HUES6 (cell line): Measurements from ENCODE around the gene CDK5RAP1.

ENCODE experiments used
- H3K27ac ChIP-seq: 2 replicates; pipeline ENCODE4 v1.7.0; 2013; ENCODE audit warnings: low read depth, mild to moderate bottlenecking, low read length, inconsistent platforms
- H3K27me3 ChIP-seq: 2 replicates; pipeline ENCODE4 v1.6.1; 2013; ENCODE audit warnings: low read length; ENCODE audit not compliant: control insufficient read depth, insufficient read depth
- H3K36me3 ChIP-seq: 2 replicates; pipeline ENCODE4 v1.6.1; 2013; ENCODE audit warnings: low read length; ENCODE audit not compliant: control insufficient read depth, insufficient read depth
- H3K4me1 ChIP-seq: 2 replicates; pipeline ENCODE4 v1.6.1; 2013; ENCODE audit warnings: low read length; ENCODE audit not compliant: control insufficient read depth, insufficient read depth
- H3K4me3 ChIP-seq: 2 replicates; pipeline ENCODE4 v1.5.1; 2013; ENCODE audit warnings: low read depth, low read length
- H3K9ac ChIP-seq: one replicate; pipeline ENCODE4 v1.6.1; 2013; ENCODE audit warnings: mild to moderate bottlenecking, low read length
- H3K9me3 ChIP-seq: 2 replicates; pipeline ENCODE4 v1.6.1; 2013; ENCODE audit warnings: low read depth, low read length; ENCODE audit not compliant: control insufficient read depth, insufficient read depth

The CDK5RAP1 gene

GRCh38 chr20:33325350-33325749 is 76.0 kb downstream of the CDK5RAP1 start:
- no peaks in the 10 kb centered on the region; the same call in 1 of the 2 replicates for H3K27me3 ChIP-seq
- no peak overlapping the region for H3K27ac ChIP-seq
- H3K4me1 ChIP-seq = no peaks in the 10 kb centered on the region
- no peaks in the 10 kb centered on the region for H3K9me3 ChIP-seq
- H3K36me3 ChIP-seq = no peaks in the 10 kb centered on the region
- no peak overlapping the region for H3K4me3 ChIP-seq
- no peak overlapping the region for H3K9ac ChIP-seq

- Histone ChIP-seq H3K4me3 (no peak overlapping the region), H3K9ac (no peak overlapping the region), H3K9me3 (no peaks in the 10 kb centered on the region), H3K4me1 (no peaks in the 10 kb centered on the region), H3K36me3 (no peaks in the 10 kb centered on the region), H3K27ac (no peak overlapping the region), H3K27me3 (no peaks in the 10 kb centered on the region; the same call in 1 of the 2 replicates)
These were observed 78.1 kb downstream of the CDK5RAP1 start for GRCh38 chr20:33323236-33323635.

DNA sequence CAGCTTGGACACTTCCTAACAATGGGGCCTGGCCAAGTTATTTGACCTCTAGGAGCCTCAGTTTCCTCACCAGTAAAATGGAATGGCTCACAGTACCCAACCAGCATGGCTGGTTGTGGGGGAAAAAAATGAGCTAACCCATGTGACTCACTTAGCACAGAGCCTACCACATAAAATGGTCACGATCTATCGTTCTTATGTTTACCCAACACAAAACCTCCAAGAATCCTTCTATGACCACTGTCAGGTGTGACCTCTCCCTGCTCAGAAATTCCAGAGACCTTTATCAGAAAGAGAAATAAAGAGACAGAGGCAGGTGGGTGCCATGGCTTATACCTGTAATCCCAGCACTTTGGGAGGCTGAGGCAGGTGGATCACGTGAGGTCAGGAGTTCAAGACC is 78.9 kb downstream of the CDK5RAP1 start:
- Histone ChIP-seq H3K4me3 (no peak overlapping the region), H3K4me1 (no peaks in the 10 kb centered on the region), H3K27me3 (no peaks in the 10 kb centered on the region; the same call in 1 of the 2 replicates), H3K9ac (no peak overlapping the region), H3K9me3 (no peaks in the 10 kb centered on the region), H3K27ac (no peak overlapping the region), H3K36me3 (no peaks in the 10 kb centered on the region)

GRCh38 chr20:33320006-33320405 is 81.3 kb downstream of the CDK5RAP1 start:
- Histone ChIP-seq H3K4me3 (no peak overlapping the region), H3K4me1 (no peaks in the 10 kb centered on the region), H3K9me3 (no peaks in the 10 kb centered on the region), H3K36me3 (no peaks in the 10 kb centered on the region), H3K9ac (no peak overlapping the region), H3K27me3 (no peaks in the 10 kb centered on the region; the same call in 1 of the 2 replicates), H3K27ac (no peak overlapping the region)

DNA sequence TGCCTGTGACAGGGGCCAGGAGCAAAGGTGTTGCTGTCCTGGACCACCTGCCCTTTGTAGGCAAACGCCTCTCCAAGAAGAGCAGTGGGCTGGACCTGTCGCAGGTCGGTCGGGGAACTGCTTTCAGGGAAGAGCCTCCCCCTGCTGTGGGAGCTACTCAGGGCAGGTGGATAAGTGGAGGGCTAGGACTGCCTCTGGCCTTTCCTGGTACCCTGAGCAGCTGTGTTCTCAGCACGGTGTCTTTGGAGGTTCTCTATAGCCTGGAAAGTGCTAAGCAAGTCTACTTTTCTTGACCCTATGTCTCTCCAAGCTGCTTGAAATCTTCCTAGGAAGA is 83.3 kb downstream of the CDK5RAP1 start:
- H3K36me3 ChIP-seq = no peaks in the 10 kb centered on the region
- no peak overlapping the region for H3K4me3 ChIP-seq
- H3K27ac ChIP-seq = no peak overlapping the region
- no peaks in the 10 kb centered on the region for H3K4me1 ChIP-seq
- no peaks in the 10 kb centered on the region for H3K9me3 ChIP-seq
- no peaks in the 10 kb centered on the region for H3K27me3 ChIP-seq
- H3K9ac ChIP-seq = no peak overlapping the region

DNA sequence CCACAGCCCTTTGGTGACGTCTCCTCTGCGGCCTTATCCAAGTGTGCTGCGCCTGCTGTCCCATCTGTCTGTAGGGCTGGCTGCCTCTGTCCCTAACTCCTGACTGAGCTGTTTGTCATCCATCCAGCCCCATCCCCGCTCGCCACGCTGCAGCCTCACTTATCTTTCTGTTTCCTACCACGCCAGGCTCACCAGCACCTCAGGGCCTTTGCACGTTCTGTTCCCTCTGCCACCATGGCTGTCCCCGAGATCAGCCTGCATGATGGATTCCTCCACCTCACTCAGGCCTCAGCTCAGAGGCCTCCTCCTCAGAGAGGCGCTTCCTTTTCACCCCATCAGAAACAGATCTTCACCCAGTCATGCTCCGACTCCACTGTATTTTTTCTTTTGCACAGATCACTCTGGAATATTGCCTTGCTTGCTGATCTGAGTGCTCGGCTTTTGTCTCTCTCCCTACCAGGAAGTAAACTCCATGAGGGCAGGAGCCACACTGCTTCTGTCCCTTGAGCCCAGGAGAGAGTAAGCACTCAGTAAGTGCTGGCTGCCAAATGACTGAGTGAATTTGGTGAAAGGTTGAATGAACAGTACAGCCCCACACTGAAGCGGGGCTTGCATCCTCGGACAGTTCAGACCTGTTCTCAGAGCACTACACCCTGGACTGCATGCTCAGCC is 83.8 kb downstream of the CDK5RAP1 start:
- no peaks in the 10 kb centered on the region for H3K27me3 ChIP-seq
- no peak overlapping the region for H3K4me3 ChIP-seq
- H3K9ac ChIP-seq = no peak overlapping the region
- H3K36me3 ChIP-seq = no peaks in the 10 kb centered on the region
- H3K4me1 ChIP-seq = no peaks in the 10 kb centered on the region
- no peak overlapping the region for H3K27ac ChIP-seq
- no peaks in the 10 kb centered on the region for H3K9me3 ChIP-seq

- no peak overlapping the region for H3K4me3 ChIP-seq
- no peaks in the 10 kb centered on the region for H3K27me3 ChIP-seq
- no peaks in the 10 kb centered on the region for H3K36me3 ChIP-seq
- H3K9ac ChIP-seq = no peak overlapping the region
- H3K9me3 ChIP-seq = no peaks in the 10 kb centered on the region
- H3K27ac ChIP-seq = no peak overlapping the region
- H3K4me1 ChIP-seq = no peaks in the 10 kb centered on the region
These were observed 84.4 kb downstream of the CDK5RAP1 start for GRCh38 chr20:33316958-33317357.

DNA sequence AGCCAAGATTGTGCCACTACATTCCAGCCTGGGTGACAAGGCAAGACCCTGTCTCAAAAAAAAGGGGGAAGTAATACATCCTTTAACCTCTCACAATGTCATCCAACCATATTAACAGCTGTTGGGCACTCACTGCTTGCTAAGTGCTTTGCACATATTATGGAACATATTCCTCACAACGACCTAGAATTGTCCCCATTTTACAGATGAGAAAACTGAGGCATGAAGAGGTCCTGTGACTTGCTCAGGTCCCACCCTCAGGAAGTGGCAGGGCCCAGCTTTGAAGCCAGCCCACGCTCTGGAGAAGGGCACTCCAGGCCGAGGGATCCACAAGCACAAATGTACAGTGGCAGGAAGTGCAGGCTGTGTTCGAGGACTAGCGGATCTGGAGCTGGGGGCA is 85.0 kb downstream of the CDK5RAP1 start:
- H3K9me3 ChIP-seq = no peaks in the 10 kb centered on the region
- H3K4me1 ChIP-seq = no peaks in the 10 kb centered on the region
- H3K9ac ChIP-seq = no peak overlapping the region
- no peaks in the 10 kb centered on the region for H3K27me3 ChIP-seq
- H3K27ac ChIP-seq = no peak overlapping the region
- H3K36me3 ChIP-seq = no peaks in the 10 kb centered on the region
- no peak overlapping the region for H3K4me3 ChIP-seq

DNA sequence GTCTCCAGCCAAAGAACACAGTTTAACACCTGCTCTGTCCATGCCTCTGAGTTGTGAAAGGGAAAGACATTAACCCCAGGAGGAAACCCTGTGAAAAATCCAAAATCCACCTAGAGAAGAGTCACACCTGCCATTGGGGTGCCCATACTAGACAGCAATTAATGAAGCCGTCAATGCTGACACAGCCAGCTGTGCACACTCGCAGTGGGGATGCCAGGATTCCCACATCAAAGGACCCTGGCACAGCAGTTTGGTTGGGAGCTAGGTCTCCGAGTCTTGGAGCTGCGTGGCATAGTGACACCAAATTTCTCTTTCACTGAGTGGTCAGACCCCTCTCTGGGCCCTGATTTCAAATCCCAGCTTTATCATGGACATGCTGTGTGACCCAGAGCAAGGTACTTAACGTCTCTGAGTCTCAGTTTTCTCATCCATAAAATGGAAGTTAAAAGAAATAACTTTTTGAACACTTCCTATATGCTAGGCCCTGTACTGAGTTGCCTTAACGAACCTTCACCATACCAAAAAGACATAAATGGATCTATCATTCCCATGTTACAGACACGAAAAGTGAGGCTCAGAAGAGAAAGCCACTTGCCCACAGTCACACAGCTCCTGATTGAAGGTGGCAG is 87.5 kb downstream of the CDK5RAP1 start:
- H3K9ac ChIP-seq = no peak overlapping the region
- no peaks in the 10 kb centered on the region for H3K9me3 ChIP-seq
- H3K4me3 ChIP-seq = no peak overlapping the region
- no peaks in the 10 kb centered on the region for H3K36me3 ChIP-seq
- H3K27ac ChIP-seq = no peak overlapping the region
- H3K4me1 ChIP-seq = no peaks in the 10 kb centered on the region
- no peaks in the 10 kb centered on the region for H3K27me3 ChIP-seq

GRCh38 chr20:33312583-33312982 is 88.7 kb downstream of the CDK5RAP1 start:
- no peak overlapping the region for H3K27ac ChIP-seq
- no peaks in the 10 kb centered on the region for H3K27me3 ChIP-seq
- no peaks in the 10 kb centered on the region for H3K36me3 ChIP-seq
- H3K9ac ChIP-seq = no peak overlapping the region
- H3K4me1 ChIP-seq = no peaks in the 10 kb centered on the region
- no peak overlapping the region for H3K4me3 ChIP-seq
- no peaks in the 10 kb centered on the region for H3K9me3 ChIP-seq

DNA sequence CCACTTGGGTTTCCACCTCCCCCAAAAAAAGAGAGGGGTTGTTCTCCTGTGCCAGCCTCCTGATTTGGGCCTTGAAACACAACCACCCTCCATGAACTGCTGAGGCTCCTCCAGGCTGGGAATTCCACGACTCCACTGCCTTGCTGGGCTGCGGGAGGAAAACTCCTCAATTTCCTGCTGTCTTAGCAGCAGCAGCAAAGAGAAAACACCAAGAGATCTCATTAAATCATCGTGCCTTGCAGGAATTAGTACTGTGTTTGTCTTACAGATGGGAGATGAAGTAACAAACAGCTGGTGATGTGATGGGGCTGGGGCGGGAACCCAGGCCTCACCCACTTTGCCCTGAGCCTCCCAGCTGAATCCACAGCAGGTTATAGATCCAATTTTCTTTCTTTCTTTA is 89.3 kb downstream of the CDK5RAP1 start:
- Histone ChIP-seq H3K9ac (no peak overlapping the region), H3K27ac (no peak overlapping the region), H3K4me1 (no peaks in the 10 kb centered on the region), H3K36me3 (no peaks in the 10 kb centered on the region), H3K27me3 (no peaks in the 10 kb centered on the region), H3K9me3 (no peaks in the 10 kb centered on the region), H3K4me3 (no peak overlapping the region)
